Skeletal muscle cell (primary cell): ENCODE data around the gene SH3RF3.

ENCODE experiments used
- DNase-seq: peaks from one replicate; pipeline ENCODE4 v3.0.0-alpha.2; 2010; ENCODE audit warnings: low read depth
- H3K4me3 ChIP-seq: 2 replicates; pipeline ENCODE4 v1.5.1; 2011; ENCODE audit warnings: low read depth, mild to moderate bottlenecking, control low read depth, low read length, moderate library complexity

The SH3RF3 gene

DNA sequence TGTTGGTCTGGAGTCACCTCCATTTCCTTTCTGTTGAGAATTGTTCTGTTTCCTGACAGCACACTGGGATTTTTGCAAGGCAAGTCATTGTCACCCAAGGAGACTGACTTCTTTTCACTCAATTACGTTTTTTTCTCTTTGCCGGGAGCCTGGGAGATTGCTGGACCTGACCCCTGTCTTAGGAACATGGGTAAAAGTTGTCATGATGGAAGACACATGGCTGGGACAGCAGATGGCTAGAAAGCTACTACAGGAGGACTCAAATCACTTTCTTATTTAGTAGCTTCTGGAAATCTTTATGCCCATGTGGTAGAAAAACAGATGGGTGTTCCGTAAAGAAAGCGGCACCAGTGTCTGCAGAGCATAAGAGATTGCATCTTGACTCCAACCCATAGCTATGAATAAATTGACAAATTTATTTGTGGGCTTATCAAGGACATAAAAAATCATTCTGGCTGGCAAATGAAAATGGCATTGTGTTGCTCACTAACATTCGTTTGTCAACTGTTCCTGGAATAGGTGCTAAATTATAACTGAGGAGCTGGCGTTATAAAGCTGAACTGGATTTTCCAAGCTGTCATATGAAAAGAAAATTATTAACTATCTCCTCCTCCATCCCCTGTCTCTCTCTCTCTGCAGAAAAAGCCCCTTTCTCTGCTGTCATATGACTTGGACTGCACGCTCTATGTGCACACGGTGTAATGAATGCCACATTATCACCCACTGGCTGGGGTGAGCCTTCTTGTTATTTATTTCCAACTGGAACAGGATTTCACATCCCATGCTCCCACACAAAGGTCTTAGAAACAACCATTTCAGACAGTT lies 159.8 kb downstream of the SH3RF3 start:
- no peak for DNase-seq
- H3K4me3 ChIP-seq = no peak overlapping the region

DNA sequence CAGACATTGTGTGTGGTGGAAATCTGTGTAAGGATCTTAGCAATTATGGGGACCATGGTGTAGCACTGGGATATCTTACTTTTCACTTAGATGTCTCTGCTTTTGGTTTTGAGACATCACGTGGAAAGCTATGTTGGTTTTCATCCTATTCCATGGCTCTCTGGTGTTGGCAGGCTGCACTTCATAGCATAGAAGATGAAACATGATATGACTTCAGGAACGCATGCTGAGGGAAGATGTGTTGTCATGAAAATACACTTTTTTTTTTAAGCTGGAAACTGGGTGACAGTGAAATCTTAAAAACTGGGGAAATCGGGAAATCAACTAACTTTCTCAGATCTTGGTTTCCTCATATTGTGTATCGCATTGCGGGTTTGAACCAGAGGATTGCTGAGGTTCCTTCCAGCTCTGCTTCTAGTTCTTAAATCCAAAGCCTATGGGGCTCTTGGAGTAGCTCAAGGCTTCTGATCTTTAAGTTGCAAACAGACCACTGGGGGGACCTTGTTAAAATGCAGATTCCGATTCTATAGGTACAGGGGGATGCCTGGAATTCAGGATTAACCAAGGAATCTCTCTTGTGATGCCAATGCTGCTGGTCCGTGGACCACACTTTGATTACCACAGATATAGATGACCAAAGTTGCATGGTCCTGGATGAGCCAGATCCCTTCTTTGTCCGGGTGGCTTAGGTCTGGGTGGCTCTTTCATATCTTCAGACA lies 160.7 kb downstream of the SH3RF3 start:
- DNase-seq = no peak
- no peak overlapping the region for H3K4me3 ChIP-seq

DNA sequence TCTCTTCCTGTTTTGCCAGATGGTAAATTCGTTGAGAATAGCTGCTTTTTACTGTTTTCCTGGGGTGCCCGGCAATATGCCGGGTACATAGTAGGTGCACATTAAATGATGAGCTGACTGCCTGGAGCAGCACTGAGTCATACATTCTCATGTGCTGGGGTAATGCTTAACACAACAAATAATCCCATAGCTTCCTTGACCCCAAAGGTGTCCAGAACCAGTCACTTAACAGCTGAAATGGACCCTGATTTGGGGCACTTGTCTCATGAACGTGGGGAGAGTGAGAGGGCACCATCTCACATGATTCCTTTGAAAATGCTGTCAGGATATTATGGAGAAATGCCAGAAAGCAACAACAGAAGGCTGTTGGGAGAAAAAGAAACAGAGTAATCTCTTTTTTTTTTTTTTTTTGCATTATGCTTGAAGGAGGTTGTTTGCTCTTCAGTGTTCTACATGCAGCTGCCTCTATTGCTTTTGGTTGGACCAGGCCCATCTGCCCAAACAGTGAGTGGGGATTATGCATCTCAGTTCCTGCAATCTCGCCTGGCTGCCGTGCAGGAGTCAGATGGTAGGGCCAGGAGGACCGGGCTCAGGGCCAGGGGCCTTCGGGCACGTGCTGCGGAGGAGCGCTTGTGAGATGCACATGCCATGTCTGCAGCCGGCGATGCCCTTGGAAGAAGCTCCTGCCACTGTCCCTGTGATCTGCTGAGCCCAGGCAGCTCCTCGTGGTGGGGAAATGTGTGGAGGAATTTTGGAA lies 162.1 kb downstream of the SH3RF3 start:
- DNase-seq = no peak
- no peak overlapping the region for H3K4me3 ChIP-seq

DNA sequence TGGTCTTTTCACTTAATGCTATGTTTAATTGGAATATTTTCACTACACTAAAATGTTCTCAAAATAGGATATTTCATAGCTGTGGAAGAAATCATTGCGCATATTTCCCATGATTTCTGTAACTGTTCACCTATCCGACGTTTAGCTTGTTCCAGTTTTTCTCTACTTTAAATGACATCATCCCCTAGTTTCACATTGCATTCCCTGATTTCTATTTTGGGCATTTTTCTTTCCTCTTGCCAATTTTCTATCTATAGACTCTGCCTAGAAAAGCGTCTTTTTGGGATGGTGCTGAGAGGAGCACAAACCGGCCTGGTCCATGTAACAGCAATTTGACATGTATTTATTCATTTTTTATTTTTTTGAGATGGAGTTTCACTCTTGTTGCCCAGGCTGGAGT lies 163.4 kb downstream of the SH3RF3 start:
- DNase-seq = no peak
- H3K4me3 ChIP-seq = no peak overlapping the region

DNA sequence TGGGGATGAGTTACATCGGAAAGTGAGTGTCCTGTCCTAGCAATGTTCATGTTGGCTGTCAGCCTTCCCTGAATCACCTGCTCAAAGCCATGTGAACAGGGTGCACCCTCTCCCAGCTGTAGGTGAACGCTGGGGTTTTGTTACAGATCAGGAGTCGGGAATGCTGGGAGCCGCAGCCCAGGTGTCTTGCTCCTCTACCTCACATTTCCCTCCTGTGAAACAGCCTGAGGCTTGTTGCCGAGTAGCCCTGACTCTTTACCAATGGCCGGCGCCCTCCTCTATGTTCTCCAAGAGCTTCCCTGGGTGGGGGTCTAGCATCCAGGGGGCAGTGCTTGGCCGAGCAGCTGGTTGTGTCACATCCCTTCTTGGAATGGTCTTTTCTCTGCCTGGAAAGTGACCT lies 164.7 kb downstream of the SH3RF3 start:
- no peak overlapping the region for H3K4me3 ChIP-seq
- no peak for DNase-seq

- no peak for DNase-seq
- no peak overlapping the region for H3K4me3 ChIP-seq
These were observed 165.5 kb downstream of the SH3RF3 start for GRCh38 chr2:109294523-109294922.

- H3K4me3 ChIP-seq = no peak overlapping the region
- DNase-seq = no peak
These were observed 166.2 kb downstream of the SH3RF3 start for GRCh38 chr2:109295070-109295780.

DNA sequence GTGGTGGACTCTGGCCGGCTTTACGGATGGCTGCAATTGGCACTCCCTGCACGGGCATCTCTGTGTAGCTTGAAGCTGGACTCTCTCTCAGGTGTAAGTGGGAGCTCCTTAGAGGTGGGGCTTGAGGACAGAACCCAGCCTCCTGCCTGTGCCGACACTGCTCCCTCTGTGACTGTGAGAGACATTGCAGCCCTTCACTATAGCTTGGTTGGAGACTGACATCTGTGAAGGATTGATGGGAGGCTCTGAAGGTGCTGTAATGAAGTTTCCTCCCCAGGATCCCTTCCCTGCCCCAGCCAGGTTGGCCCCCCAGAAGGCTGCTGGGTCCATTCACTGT lies 166.7 kb downstream of the SH3RF3 start:
- H3K4me3 ChIP-seq = no peak overlapping the region
- no peak for DNase-seq

GRCh38 chr2:109297566-109298490 lies 168.8 kb downstream of the SH3RF3 start:
- H3K4me3 ChIP-seq = no peak overlapping the region
- DNase-seq = no peak

- no peak for DNase-seq
These were observed 169.8 kb downstream of the SH3RF3 start for GRCh38 chr2:109298851-109299250.

GRCh38 chr2:109299536-109299935 lies 170.5 kb downstream of the SH3RF3 start:
- H3K4me3 ChIP-seq = no peak overlapping the region
- no peak for DNase-seq

More at GRCh38 chr2:109298851-109299250, 169.8 kb downstream of the SH3RF3 start:
- no peak overlapping the region for H3K4me3 ChIP-seq

DNA sequence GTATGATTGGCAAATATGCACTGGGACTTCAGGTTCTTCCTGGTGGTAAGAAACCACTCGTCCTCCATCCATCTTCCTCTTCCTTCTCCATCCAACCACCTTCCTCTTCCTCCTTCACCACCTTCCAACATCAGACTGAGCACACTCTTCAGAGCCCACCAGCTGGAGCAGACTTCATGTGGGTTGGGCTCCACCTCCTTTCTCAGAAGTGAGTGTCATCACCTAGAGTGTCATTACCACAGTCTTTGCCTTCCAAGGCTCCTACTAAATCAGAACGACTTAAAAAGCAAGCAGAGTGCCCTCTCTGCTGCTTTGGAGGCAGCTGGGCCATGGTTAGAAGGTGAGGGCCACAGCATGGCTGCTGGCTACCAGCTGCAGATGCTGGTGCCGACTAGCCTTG lies 171.6 kb downstream of the SH3RF3 start:
- no peak overlapping the region for H3K4me3 ChIP-seq
- no peak for DNase-seq

- DNase-seq = no peak
- H3K4me3 ChIP-seq = no peak overlapping the region
These were observed 172.7 kb downstream of the SH3RF3 start for GRCh38 chr2:109301746-109302145.

GRCh38 chr2:109302319-109302718 lies 173.3 kb downstream of the SH3RF3 start:
- no peak overlapping the region for H3K4me3 ChIP-seq
- no peak for DNase-seq

DNA sequence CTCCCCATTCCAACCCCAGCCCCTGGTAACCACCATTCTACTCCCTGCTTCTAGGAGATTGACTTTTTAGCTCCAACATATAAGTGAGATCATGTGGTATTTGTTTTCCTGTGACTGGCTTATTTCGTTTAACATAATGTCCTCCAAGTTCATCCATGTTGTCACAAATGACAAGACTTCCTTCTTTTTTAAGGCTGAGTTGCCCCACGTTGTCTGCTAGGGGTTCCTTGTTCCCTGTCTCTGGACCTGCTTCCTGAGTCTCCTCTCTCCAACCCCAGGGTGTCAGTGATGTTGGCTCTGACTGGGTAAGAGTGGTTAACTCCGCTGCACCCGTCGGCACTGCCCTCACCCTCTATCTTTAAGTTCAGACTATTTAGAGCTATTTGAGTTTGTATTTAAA lies 175.2 kb downstream of the SH3RF3 start:
- DNase-seq = no peak
- H3K4me3 ChIP-seq = no peak overlapping the region

- DNase-seq = no peak
- H3K4me3 ChIP-seq = no peak overlapping the region
These were observed 175.9 kb downstream of the SH3RF3 start for GRCh38 chr2:109304731-109305470.

- DNase-seq = no peak
- no peak overlapping the region for H3K4me3 ChIP-seq
These were observed 176.6 kb downstream of the SH3RF3 start for GRCh38 chr2:109305490-109306167.

- H3K4me3 ChIP-seq = no peak overlapping the region
- DNase-seq = no peak
These were observed 177.2 kb downstream of the SH3RF3 start for GRCh38 chr2:109306190-109306589.
